ENCODE measurements around the gene FBXO47.

- TF ChIP-seq CTCF (IDR thresholded peaks at IDR 0.05 in 4 of 5, conservative IDR thresholded peaks at IDR 0.05 in 1 of 5) (no peak), POLR2A (IDR thresholded peaks at IDR 0.05) (no peak)
Observed at GRCh38 chr17:38984666-38985065, 17.5 kb upstream of the FBXO47 start.
